ENCODE measurements around the gene CD96. TPM values are rescaled to one million over a fixed set of nuclear protein-coding genes. Genes with fewer than 3 reads are reported as not detected.

CD96 gene
- total and polyA plus RNA-seq, 9 donors: 0.13 to 3.0 (median 0.72) TPM

DNA sequence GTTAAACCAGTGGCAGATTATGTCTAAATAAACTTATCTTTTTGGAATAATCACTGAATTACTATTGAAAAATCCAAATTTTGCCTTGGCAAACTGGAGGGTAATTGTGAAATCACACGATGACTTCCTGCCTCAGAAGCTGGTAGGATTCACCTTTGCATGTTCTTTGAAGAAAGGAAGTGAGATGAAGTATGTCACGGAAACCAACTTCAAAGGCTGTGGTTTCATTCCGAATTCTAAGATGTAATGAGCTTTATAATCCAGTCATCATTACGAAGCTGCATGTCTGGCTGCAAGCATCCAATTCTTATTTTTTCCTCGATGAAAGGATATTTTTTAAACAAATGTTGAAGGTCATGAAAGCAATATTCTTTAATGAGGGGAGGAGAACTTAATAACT, 68.2 kb downstream of the CD96 start:
- no peak for DNase-seq
- no peaks in the 10 kb centered on the region for H3K36me3 ChIP-seq
- no peaks in the 10 kb centered on the region for H3K4me1 ChIP-seq (ENCODE audit: insufficient read depth)
- H3K27me3 ChIP-seq: no peaks in the 10 kb centered on the region
- TF ChIP-seq POLR2A (IDR thresholded peaks at IDR 0.05): no peak
- TF ChIP-seq EP300 (IDR thresholded peaks at IDR 0.05): no peak
- TF ChIP-seq, protein P1, sequence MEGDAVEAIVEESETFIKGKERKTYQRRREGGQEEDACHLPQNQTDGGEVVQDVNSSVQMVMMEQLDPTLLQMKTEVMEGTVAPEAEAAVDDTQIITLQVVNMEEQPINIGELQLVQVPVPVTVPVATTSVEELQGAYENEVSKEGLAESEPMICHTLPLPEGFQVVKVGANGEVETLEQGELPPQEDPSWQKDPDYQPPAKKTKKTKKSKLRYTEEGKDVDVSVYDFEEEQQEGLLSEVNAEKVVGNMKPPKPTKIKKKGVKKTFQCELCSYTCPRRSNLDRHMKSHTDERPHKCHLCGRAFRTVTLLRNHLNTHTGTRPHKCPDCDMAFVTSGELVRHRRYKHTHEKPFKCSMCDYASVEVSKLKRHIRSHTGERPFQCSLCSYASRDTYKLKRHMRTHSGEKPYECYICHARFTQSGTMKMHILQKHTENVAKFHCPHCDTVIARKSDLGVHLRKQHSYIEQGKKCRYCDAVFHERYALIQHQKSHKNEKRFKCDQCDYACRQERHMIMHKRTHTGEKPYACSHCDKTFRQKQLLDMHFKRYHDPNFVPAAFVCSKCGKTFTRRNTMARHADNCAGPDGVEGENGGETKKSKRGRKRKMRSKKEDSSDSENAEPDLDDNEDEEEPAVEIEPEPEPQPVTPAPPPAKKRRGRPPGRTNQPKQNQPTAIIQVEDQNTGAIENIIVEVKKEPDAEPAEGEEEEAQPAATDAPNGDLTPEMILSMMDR (IDR thresholded peaks at IDR 0.05): no peak
- intact Hi-C loops (cut with DNase I): no loop called here
- H3K9me3 ChIP-seq: no peaks in the 10 kb centered on the region
- no peak overlapping the region for H3K27ac ChIP-seq
- WGBS, 3 donors: 3 to 18% (median 7%) methylated on average over 5 of the region's 5 CpGs
- H3K4me3 ChIP-seq: no peak overlapping the region

DNA sequence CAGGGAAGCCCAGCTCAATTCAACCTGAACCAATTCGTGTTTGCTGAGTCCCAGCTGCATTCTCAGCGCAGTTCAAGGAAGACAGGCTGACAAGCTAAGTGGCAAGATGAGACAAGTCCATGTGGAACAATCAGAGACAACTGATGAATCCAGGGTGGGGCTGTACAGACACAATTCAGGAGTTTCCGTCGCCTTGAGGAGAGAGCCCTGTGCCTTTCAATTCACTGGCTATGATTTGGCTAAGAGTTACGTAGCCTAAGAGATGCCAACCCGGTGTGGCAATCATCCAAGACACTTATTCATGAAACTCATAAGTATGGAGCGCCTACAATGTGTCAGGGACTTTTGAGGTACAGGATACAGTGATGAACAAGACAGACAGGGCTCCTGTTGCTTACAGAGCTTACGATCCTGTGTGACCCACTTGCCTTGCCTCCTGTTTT, 68.6 kb downstream of the CD96 start:
- no peak for DNase-seq
- Histone ChIP-seq H3K4me1 (ENCODE audit: insufficient read depth) (no peaks in the 10 kb centered on the region), H3K9me3 (no peaks in the 10 kb centered on the region), H3K27me3 (no peaks in the 10 kb centered on the region), H3K4me3 (no peak overlapping the region), H3K27ac (no peak overlapping the region), H3K36me3 (no peaks in the 10 kb centered on the region)
- 25 to 46% (median 30%) methylated on average over 8 of the region's 8 CpGs for WGBS, 3 donors
- intact Hi-C loops (cut with DNase I): no loop called here
- no peak for TF ChIP-seq EP300 (IDR thresholded peaks at IDR 0.05)
- TF ChIP-seq, protein P1 (IDR thresholded peaks at IDR 0.05): no peak
- no peak for TF ChIP-seq POLR2A (IDR thresholded peaks at IDR 0.05)

- Histone ChIP-seq H3K36me3 (no peaks in the 10 kb centered on the region), H3K9me3 (no peaks in the 10 kb centered on the region), H3K4me3 (no peak overlapping the region), H3K4me1 (ENCODE audit: insufficient read depth) (no peaks in the 10 kb centered on the region), H3K27me3 (no peaks in the 10 kb centered on the region), H3K27ac (no peak overlapping the region)
- intact Hi-C loops (cut with DNase I): no loop called here
- TF ChIP-seq EP300 (IDR thresholded peaks at IDR 0.05): no peak
- no peak for TF ChIP-seq POLR2A (IDR thresholded peaks at IDR 0.05)
- TF ChIP-seq, protein P1 (IDR thresholded peaks at IDR 0.05): no peak
- no peak for DNase-seq
- whole genome bisulfite sequencing, 3 donors: 73 to 81% (median 74%) methylated on average over 1 of the region's 1 CpG
Measured at GRCh38 chr3:111613294-111613693, 71.3 kb downstream of the CD96 start.

- no peaks in the 10 kb centered on the region for H3K36me3 ChIP-seq
- no peaks in the 10 kb centered on the region for H3K27me3 ChIP-seq
- DNase-seq: no peak
- no peak overlapping the region for H3K4me3 ChIP-seq
- H3K4me1 ChIP-seq (ENCODE audit: insufficient read depth): no peaks in the 10 kb centered on the region
- H3K9me3 ChIP-seq: no peaks in the 10 kb centered on the region
- intact Hi-C loops (cut with DNase I): no loop called here
- TF ChIP-seq POLR2A (IDR thresholded peaks at IDR 0.05) (no peak), EP300 (IDR thresholded peaks at IDR 0.05) (no peak)
- TF ChIP-seq, protein P1 (IDR thresholded peaks at IDR 0.05): no peak
- no peak overlapping the region for H3K27ac ChIP-seq
- WGBS, 3 donors: 74 to 82% (median 78%) methylated on average over 3 of the region's 3 CpGs
Measured at GRCh38 chr3:111615880-111616279, 73.9 kb downstream of the CD96 start.

Data from ovary (tissue), 9 donors.